Thyroid gland (tissue), 4 donors: ENCODE data around the gene KCTD19. TPM values are rescaled to one million over a fixed set of nuclear protein-coding genes. Genes with fewer than 3 reads are reported as not detected.
"Not testable (repeated sequence)": the region's sequence is repeated elsewhere in the genome, so short reads cannot be mapped to it uniquely, and the experiment has no call there.

ENCODE experiments used
- DNase-seq, 2 donors: peaks; one replicate each; pipeline ENCODE4 v3.0.0-alpha.2; 2019
- H3K27ac ChIP-seq, 3 donors: fragments of 200-600 bp; sonication (generic); 1 replicate in 2 of 3; 2 replicates in 1 of 3; pipeline ENCODE4 v1.5.1; 2016 to 2019; ENCODE audit warnings: mild to moderate bottlenecking in 1 of 3, moderate library complexity in 1 of 3
- H3K27me3 ChIP-seq: fragments of 200-600 bp; sonication (generic); one replicate; pipeline ENCODE4 v1.5.1; 2019
- H3K36me3 ChIP-seq, 2 donors: fragments of 200-600 bp; sonication (generic); one replicate each; pipeline ENCODE4 v1.5.1; 2016 to 2019
- H3K4me1 ChIP-seq, 2 donors: fragments of 200-600 bp; sonication (generic); one replicate each; pipeline ENCODE4 v1.5.1; 2017 to 2019
- H3K4me3 ChIP-seq, 3 donors: fragments of 200-600 bp; sonication (generic); replicated peaks in 1 of 3; 1 replicate in 2 of 3; 2 replicates in 1 of 3; pipeline ENCODE4 v1.5.1; 2016; ENCODE audit warnings: mild to moderate bottlenecking in 1 of 3
- H3K9me3 ChIP-seq: fragments of 200-600 bp; sonication (generic); one replicate; pipeline ENCODE4 v1.5.1; 2017
- CTCF ChIP-seq, 6 experiments: fragments of 200-600 bp in 3 of 6; fragments of 450-650 bp in 3 of 6; sonication (generic) in 3 of 6; IDR thresholded peaks; one replicate each; pipeline ENCODE4 v1.5.1; 2016 to 2019; ENCODE audit warnings: antibody characterized with exemption in 6 of 6, mild to moderate bottlenecking in 2 of 6, inconsistent platforms in 1 of 6, moderate library complexity in 1 of 6
- POLR2A ChIP-seq, 2 donors: fragments of 450-650 bp; IDR thresholded peaks; one replicate each; pipeline ENCODE4 v1.6.1; 2017; ENCODE audit warnings: antibody characterized with exemption in 2 of 2, mild to moderate bottlenecking in 2 of 2, moderate library complexity in 1 of 2
- WGBS, 2 donors: methylation state at CpG; one replicate each; pipeline ENCODE4 v1.1.5; 2017; 5-methylcytosine and 5-hydroxymethylcytosine counted together
- intact Hi-C: fragments of 100-400 bp; cut with DNase I; formaldehyde crosslinking; loops from one replicate; pipeline ENCODE4 v1.15.1; 2023
- total RNA-seq, 4 donors: library from RNA; depleted of rRNA; stranded (reverse); fragments of >200 nt; gene quantifications; one replicate each; pipeline ENCODE4 v1.2.3, GENCODE V29; 2016

KCTD19 gene
- total RNA-seq, 4 donors from 2014 or later: 2.6 TPM; not detected in 3

- 85 to 86% methylated on average over 3 of the region's 3 CpGs for WGBS, 2 donors
- H3K36me3 ChIP-seq: no peaks in the 10 kb centered on the region
- no peak overlapping the region for H3K4me3 ChIP-seq
- H3K27me3 ChIP-seq: no peaks in the 10 kb centered on the region
- H3K27ac ChIP-seq: no peak overlapping the region
- TF ChIP-seq POLR2A (IDR thresholded peaks at IDR 0.05) (no peak), CTCF (IDR thresholded peaks at IDR 0.05) (no peak)
- no peaks in the 10 kb centered on the region for H3K4me1 ChIP-seq
- H3K9me3 ChIP-seq: no peaks in the 10 kb centered on the region
- no peak for DNase-seq
- intact Hi-C loops: no loop called here
Measured at GRCh38 chr16:67361038-67361437, 34.5 kb upstream of the KCTD19 start.

- H3K27ac ChIP-seq, H3K4me1 ChIP-seq, intact Hi-C loops, H3K4me3 ChIP-seq, H3K9me3 ChIP-seq, DNase-seq, H3K36me3 ChIP-seq, H3K27me3 ChIP-seq: not testable (repeated sequence)
- WGBS, 2 donors: 89 to 95% methylated on average over 8 of the region's 8 CpGs
Measured at GRCh38 chr16:67359540-67360269, 33.2 kb upstream of the KCTD19 start.

- Histone ChIP-seq H3K9me3 (no peaks in the 10 kb centered on the region), H3K36me3 (no peaks in the 10 kb centered on the region), H3K27me3 (no peaks in the 10 kb centered on the region), H3K27ac (no peak overlapping the region), H3K4me3 (no peak overlapping the region), H3K4me1 (no peaks in the 10 kb centered on the region)
- intact Hi-C loops: no loop called here
- 28 to 43% methylated on average over 4 of the region's 4 CpGs for WGBS, 2 donors
- DNase-seq: peak; percentile 30 to 37
- TF ChIP-seq CTCF (IDR thresholded peaks at IDR 0.05): no peak
- TF ChIP-seq POLR2A (IDR thresholded peaks at IDR 0.05): no peak
Measured at GRCh38 chr16:67357561-67357960, 31.0 kb upstream of the KCTD19 start.

- Histone ChIP-seq H3K4me3 (no peak overlapping the region), H3K27me3 (no peaks in the 10 kb centered on the region), H3K9me3 (no peaks in the 10 kb centered on the region), H3K4me1 (no peaks in the 10 kb centered on the region), H3K27ac (no peak overlapping the region), H3K36me3 (no peaks in the 10 kb centered on the region)
- no peak for TF ChIP-seq POLR2A (IDR thresholded peaks at IDR 0.05)
- TF ChIP-seq CTCF (IDR thresholded peaks at IDR 0.05): no peak
- DNase-seq: no peak
- intact Hi-C loops: no loop called here
- 84 to 93% methylated on average over 3 of the region's 3 CpGs for WGBS, 2 donors
Measured at GRCh38 chr16:67356396-67356795, 29.9 kb upstream of the KCTD19 start.

- H3K27ac ChIP-seq, DNase-seq, intact Hi-C loops, H3K36me3 ChIP-seq, H3K9me3 ChIP-seq, H3K27me3 ChIP-seq, H3K4me1 ChIP-seq, H3K4me3 ChIP-seq: not testable (repeated sequence)
- 97% methylated on average over 3 of the region's 3 CpGs for WGBS, 2 donors
Measured at GRCh38 chr16:67352463-67352862, 25.9 kb upstream of the KCTD19 start.

GRCh38 chr16:67350324-67350723, 23.8 kb upstream of the KCTD19 start:
- WGBS, 2 donors: 100% methylated on average over 1 of the region's 1 CpG
- intact Hi-C loops: no loop called here
- Histone ChIP-seq H3K27ac (no peak overlapping the region), H3K27me3 (no peaks in the 10 kb centered on the region), H3K36me3 (no peaks in the 10 kb centered on the region), H3K9me3 (no peaks in the 10 kb centered on the region), H3K4me1 (no peaks in the 10 kb centered on the region), H3K4me3 (no peak overlapping the region)
- no peak for DNase-seq
- TF ChIP-seq POLR2A (IDR thresholded peaks at IDR 0.05) (no peak), CTCF (IDR thresholded peaks at IDR 0.05) (no peak)
